Astrocyte of the cerebellum (primary cell): ENCODE results near the gene FBLIM1.

Experiments used
- DNase-seq: peaks from one replicate; pipeline ENCODE4 v3.0.0-alpha.2; 2011; ENCODE audit warnings: low read depth
- H3K4me3 ChIP-seq: 2 replicates; pipeline ENCODE4 v1.5.1; 2011; ENCODE audit warnings: mild to moderate bottlenecking, low read depth, low read length, moderate library complexity
- in situ Hi-C: cut with HindIII; loops from 2 replicates; pipeline ENCODE4 v1.10.0; 2017; ENCODE audit warnings: low sequenced_read_pairs
- TF ChIP-seq, protein P1 (sequence below): IDR thresholded peaks from 2 replicates; pipeline ENCODE4 v1.5.1; 2012; ENCODE audit warnings: low read length, low read depth, moderate library complexity, mild to moderate bottlenecking; ENCODE audit errors: missing control alignments

The FBLIM1 gene

DNA sequence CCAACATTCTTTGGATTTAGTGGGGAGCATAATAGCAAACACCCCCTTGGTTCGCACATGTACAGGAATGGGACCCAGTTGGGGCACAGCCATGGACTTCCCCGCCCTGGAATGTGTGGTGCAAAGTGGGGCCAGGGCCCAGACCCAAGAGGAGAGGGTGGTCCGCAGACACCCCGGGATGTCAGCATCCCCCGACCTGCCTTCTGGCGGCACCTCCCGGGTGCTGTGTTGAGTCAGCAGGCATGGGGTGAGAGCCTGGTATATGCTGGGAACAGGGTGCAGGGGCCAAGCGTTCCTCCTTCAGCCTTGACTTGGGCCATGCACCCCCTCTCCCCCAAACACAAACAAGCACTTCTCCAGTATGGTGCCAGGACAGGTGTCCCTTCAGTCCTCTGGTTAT lies 27.1 kb downstream of the FBLIM1 start:
- TF ChIP-seq, protein P1, sequence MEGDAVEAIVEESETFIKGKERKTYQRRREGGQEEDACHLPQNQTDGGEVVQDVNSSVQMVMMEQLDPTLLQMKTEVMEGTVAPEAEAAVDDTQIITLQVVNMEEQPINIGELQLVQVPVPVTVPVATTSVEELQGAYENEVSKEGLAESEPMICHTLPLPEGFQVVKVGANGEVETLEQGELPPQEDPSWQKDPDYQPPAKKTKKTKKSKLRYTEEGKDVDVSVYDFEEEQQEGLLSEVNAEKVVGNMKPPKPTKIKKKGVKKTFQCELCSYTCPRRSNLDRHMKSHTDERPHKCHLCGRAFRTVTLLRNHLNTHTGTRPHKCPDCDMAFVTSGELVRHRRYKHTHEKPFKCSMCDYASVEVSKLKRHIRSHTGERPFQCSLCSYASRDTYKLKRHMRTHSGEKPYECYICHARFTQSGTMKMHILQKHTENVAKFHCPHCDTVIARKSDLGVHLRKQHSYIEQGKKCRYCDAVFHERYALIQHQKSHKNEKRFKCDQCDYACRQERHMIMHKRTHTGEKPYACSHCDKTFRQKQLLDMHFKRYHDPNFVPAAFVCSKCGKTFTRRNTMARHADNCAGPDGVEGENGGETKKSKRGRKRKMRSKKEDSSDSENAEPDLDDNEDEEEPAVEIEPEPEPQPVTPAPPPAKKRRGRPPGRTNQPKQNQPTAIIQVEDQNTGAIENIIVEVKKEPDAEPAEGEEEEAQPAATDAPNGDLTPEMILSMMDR = no peak
- in situ Hi-C loops = no loop called here
- no peak overlapping the region for H3K4me3 ChIP-seq
- DNase-seq = no peak

DNA sequence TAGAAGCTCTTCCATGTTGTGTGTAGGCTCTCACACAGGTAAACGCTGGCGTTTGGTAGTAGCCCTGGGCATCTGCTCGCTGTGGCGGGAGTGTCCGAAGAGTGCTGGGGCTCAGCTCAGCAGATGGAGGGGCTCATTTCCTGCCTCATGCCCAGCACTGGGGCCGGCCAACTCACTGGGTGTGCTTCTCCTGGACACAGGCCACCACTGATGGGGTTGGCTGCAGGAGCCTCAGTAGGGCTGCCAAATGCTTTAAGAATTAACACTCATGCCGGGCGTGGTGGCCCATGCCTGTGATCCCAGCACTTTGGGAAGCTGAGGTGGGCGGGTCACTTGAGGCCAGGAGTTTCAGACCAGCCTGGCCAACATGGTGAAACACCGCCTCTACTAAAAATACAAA lies 28.0 kb downstream of the FBLIM1 start:
- in situ Hi-C loops = no loop called here
- no peak for DNase-seq
- TF ChIP-seq, protein P1 = no peak
- H3K4me3 ChIP-seq = no peak overlapping the region

DNA sequence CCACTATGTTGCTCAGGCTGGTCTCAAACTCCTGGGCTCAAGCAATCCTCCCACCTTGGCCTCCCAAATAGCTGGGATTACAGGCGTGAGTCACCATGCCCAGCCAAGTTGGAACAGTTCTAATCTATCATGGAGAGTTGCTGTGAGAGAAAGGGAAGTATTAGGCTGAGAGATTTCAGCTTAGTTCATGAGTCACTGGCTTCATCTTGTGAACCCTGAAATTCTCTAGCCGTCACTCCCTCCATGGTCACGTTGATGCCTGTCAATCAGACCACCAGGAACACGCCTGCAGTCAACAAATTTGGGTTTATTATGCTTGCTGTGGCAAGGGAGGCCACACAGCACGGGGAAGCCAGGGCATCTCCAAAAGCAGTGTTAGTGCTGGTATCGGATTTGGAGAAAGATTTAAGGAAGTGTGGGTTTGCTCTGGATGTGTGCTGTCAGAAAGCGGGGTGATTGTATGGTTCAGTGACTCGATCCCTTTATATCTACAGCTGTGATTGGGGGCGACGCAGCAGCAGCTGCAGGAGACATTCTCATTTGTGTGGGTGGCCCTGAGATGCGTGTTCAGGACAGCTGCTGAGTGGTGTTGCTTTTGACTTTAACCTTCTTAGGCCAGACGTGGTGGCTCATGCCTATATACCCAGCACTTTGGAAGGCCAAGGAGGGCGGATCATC lies 30.2 kb downstream of the FBLIM1 start:
- in situ Hi-C loops = no loop called here
- DNase-seq = no peak
- TF ChIP-seq, protein P1 = no peak
- no peak overlapping the region for H3K4me3 ChIP-seq

DNA sequence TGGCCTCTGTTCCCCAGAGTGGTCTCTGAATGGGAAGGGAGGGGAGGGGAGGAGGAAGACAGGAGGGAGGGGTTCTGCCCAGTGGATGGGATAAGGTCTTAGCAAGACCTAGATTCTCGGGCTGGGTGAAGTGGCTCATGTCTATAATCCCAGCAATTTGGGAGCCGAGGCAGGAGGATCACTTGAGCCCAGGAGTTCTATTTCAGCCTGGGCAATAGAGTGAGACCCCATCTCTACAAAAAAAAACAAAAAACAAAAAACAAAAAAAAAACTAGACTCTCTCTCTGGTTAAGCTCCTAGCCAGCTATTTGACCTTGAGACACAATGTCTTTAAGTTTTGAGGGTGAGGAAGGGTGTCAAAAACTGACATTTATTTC lies 37.5 kb downstream of the FBLIM1 start:
- H3K4me3 ChIP-seq = no peak overlapping the region
- no peak for DNase-seq
- in situ Hi-C loops = no loop called here
- TF ChIP-seq, protein P1 = no peak

DNA sequence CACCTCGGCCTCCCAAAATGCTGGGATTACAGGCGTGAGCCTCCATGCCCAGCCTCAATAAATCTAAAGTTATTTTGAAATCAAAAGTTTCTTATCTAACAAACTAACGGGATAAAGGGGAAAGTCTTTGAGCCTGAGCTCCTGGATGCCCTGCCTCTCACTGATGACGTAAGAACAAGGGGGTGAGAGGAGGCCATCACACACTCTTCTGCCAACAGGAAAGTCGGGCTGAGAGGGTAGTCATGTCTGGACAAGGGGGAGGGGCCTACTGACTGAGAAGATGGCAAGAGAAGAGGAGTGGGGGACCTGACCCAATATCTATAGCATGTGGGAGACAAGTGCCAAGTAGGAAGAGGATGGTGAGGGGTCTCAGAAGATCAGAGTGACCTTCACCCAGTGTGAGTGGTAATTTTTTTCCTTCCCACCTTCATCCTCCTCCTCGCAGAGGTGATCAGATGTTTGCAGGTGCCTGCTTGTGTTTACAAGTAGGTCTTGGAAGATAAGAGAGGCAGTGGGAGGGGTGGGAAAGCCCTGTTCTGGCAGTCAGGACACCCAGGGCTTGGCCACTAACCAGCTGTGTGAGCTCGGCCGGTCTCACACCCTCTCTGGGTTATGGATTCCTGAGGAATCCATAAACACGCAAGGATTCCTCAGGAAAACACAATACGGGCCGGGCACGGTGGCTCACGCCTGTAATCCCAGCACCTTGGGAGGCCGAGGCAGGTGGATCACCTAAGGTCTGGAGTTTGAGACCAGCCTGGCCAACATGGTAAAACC lies 39.2 kb downstream of the FBLIM1 start:
- no peak overlapping the region for H3K4me3 ChIP-seq
- DNase-seq = no peak
- in situ Hi-C loops = no loop called here
- TF ChIP-seq, protein P1 = no peak

DNA sequence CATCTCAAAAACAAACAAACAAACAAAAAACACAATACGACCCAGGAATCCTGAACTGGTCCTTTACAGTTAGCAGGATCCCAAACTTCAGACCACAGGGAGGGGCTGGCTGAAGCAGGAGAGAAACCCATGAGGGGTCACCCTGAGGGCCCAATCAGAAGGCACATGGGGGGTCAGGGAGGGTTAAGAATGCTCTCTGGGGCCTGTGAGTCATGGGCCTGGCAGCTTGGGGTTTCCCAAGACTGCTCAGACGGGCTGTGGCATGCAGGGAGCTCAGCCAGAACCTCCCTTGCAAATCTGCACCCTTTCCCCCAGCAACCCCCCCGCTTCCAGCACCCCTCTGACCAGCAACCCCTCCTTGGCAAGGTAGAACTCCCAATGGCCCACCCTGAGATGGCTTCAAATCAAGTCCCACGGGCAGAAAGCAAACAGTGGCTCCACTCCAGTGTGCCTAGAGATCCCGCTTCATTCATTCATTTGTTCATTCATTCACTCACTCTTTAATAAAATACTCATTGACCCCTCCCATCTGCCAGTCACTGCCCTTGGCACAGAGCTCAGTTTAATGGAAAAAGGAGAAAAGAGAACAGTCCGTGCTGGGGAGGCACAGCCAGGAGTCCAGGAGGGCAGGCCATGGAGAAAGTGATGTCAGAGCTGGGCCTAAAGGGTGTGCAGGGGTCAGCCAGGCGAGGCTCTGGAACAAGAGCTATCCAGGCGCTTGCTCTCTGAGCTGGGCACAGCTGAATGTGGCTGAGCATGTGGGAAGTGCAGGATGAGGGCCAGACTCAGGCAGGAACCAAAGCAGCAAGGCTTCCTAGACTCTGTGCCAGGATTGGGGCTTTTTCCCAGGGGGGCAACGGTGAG lies 40.6 kb downstream of the FBLIM1 start:
- peak; percentile 90 for DNase-seq
- no peak overlapping the region for H3K4me3 ChIP-seq

More for the DNA sequence above, 40.6 kb downstream of the FBLIM1 start:
- in situ Hi-C loops = no loop called here
- TF ChIP-seq, protein P1 = no peak
